NCI-H460 (cell line): ENCODE results near the gene CYP2E1. TPM values are rescaled to one million over a fixed set of nuclear protein-coding genes. Genes with fewer than 3 reads are reported as not detected.
"Not testable (repeated sequence)": the region's sequence is repeated elsewhere in the genome, so short reads cannot be mapped to it uniquely, and the experiment has no call there.

Experiments used
- DNase-seq: peaks from one replicate; pipeline ENCODE4 v3.0.0-alpha.2; 2016; ENCODE audit warnings: low read depth; ENCODE audit errors: extremely low read depth
- total RNA-seq: library from RNA; depleted of rRNA; stranded (reverse); fragments of >200 nt; shearing (Covaris generic); gene quantifications from 2 replicates; pipeline ENCODE4 v1.2.3, GENCODE V29; 2014

CYP2E1 gene
- total RNA-seq, 1 experiment from 2014 or later = 1.6 TPM

GRCh38 chr10:133527771-133528271 lies 658 bp downstream of the CYP2E1 start:
- DNase-seq = no peak

GRCh38 chr10:133528296-133528844 lies 1.2 kb downstream of the CYP2E1 start:
- DNase-seq = no peak

- no peak for DNase-seq
Measured at GRCh38 chr10:133528845-133529575, 1.8 kb downstream of the CYP2E1 start.

- DNase-seq = no peak
Measured at GRCh38 chr10:133529576-133529946, 2.4 kb downstream of the CYP2E1 start.

GRCh38 chr10:133530506-133530905 lies 3.3 kb downstream of the CYP2E1 start:
- DNase-seq = no peak

GRCh38 chr10:133532871-133533270 lies 5.7 kb downstream of the CYP2E1 start:
- no peak for DNase-seq

- DNase-seq = no peak
Measured at GRCh38 chr10:133534417-133534816, 7.3 kb downstream of the CYP2E1 start.

GRCh38 chr10:133536198-133536597 lies 9.0 kb downstream of the CYP2E1 start:
- DNase-seq = no peak

GRCh38 chr10:133537546-133538545 lies 10.7 kb downstream of the CYP2E1 start:
- DNase-seq = no peak

GRCh38 chr10:133541441-133541975 lies 14.3 kb downstream of the CYP2E1 start:
- DNase-seq = not testable (repeated sequence)

- DNase-seq = no peak
Measured at GRCh38 chr10:133544506-133544905, 17.3 kb downstream of the CYP2E1 start.

- DNase-seq = no peak
Measured at GRCh38 chr10:133554600-133554999, 27.4 kb downstream of the CYP2E1 start.

- DNase-seq = no peak
Measured at GRCh38 chr10:133555521-133555920, 28.4 kb downstream of the CYP2E1 start.

GRCh38 chr10:133557381-133557780 lies 30.2 kb downstream of the CYP2E1 start:
- DNase-seq = no peak

- no peak for DNase-seq
Measured at GRCh38 chr10:133559216-133559615, 32.1 kb downstream of the CYP2E1 start.

- no peak for DNase-seq
Measured at GRCh38 chr10:133564816-133565215, 37.7 kb downstream of the CYP2E1 start.

GRCh38 chr10:133565441-133566294 lies 38.5 kb downstream of the CYP2E1 start, which contains the start of gene SYCE1:
Gene SYCE1 (minus strand): TSS chr10:133565583. CDS start chr10:133565529, 54 bp downstream.
- no peak for DNase-seq

- DNase-seq = no peak
Measured at GRCh38 chr10:133567119-133567518, 40.0 kb downstream of the CYP2E1 start.

GRCh38 chr10:133567609-133568286 lies 40.6 kb downstream of the CYP2E1 start:
- DNase-seq = no peak
